Upper lobe of left lung (tissue), 4 donors: Measurements from ENCODE around the gene STXBP6.

Experiments
- POLR2A ChIP-seq, 4 donors: fragments of 450-650 bp; IDR thresholded peaks; one replicate each; pipeline ENCODE4 v1.5.1; 2016 to 2017; ENCODE audit warnings: antibody characterized with exemption in 4 of 4, mild to moderate bottlenecking in 2 of 4
- POLR2AphosphoS5 ChIP-seq, 2 donors: sonication (generic); formaldehyde crosslinking; IDR thresholded peaks; one replicate each; pipeline ENCODE4 v1.5.1; 2017; ENCODE audit warnings: antibody characterized with exemption in 2 of 2
- TF ChIP-seq, protein P1 (sequence below), 6 experiments: fragments of 450-650 bp in 4 of 6; fragments of 200-600 bp in 2 of 6; sonication (generic) in 2 of 6; IDR thresholded peaks; one replicate each; pipeline ENCODE4 v1.5.1; 2016 to 2019; ENCODE audit warnings: antibody characterized with exemption in 6 of 6

DNA sequence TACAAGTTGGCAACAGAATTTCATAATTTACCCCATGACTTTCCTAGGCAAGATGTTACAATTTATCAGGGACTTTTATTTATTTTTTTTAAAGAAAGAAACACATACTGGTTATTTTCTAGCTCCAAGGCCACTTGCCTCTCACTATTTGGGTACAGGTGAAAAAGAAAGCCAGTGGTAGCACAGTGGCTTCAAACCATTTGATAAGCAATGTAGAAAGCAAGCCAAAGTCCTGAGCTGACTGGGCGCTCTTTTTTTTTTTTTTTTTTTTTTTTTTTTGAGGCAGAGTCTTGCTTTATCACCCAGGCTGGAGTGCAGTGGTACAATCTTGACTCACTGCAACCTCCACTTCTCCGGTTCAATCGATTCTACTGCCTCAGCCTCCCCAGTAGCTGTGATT, 73.3 kb downstream of the STXBP6 start:
- TF ChIP-seq, protein P1, sequence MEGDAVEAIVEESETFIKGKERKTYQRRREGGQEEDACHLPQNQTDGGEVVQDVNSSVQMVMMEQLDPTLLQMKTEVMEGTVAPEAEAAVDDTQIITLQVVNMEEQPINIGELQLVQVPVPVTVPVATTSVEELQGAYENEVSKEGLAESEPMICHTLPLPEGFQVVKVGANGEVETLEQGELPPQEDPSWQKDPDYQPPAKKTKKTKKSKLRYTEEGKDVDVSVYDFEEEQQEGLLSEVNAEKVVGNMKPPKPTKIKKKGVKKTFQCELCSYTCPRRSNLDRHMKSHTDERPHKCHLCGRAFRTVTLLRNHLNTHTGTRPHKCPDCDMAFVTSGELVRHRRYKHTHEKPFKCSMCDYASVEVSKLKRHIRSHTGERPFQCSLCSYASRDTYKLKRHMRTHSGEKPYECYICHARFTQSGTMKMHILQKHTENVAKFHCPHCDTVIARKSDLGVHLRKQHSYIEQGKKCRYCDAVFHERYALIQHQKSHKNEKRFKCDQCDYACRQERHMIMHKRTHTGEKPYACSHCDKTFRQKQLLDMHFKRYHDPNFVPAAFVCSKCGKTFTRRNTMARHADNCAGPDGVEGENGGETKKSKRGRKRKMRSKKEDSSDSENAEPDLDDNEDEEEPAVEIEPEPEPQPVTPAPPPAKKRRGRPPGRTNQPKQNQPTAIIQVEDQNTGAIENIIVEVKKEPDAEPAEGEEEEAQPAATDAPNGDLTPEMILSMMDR (IDR thresholded peaks at IDR 0.05): no peak
- TF ChIP-seq POLR2AphosphoS5 (IDR thresholded peaks at IDR 0.05): no peak
- no peak for TF ChIP-seq POLR2A (IDR thresholded peaks at IDR 0.05)
